ENCODE data around the gene B4GALT5. TPM values are rescaled to one million over a fixed set of nuclear protein-coding genes. Genes with fewer than 3 reads are reported as not detected.
"Not testable (repeated sequence)": the region's sequence is repeated elsewhere in the genome, so short reads cannot be mapped to it uniquely, and the experiment has no call there.

Gene B4GALT5
- total RNA-seq, 3 donors from 2014 or later: 52.4 to 65.1 (median 60.2) TPM

DNA sequence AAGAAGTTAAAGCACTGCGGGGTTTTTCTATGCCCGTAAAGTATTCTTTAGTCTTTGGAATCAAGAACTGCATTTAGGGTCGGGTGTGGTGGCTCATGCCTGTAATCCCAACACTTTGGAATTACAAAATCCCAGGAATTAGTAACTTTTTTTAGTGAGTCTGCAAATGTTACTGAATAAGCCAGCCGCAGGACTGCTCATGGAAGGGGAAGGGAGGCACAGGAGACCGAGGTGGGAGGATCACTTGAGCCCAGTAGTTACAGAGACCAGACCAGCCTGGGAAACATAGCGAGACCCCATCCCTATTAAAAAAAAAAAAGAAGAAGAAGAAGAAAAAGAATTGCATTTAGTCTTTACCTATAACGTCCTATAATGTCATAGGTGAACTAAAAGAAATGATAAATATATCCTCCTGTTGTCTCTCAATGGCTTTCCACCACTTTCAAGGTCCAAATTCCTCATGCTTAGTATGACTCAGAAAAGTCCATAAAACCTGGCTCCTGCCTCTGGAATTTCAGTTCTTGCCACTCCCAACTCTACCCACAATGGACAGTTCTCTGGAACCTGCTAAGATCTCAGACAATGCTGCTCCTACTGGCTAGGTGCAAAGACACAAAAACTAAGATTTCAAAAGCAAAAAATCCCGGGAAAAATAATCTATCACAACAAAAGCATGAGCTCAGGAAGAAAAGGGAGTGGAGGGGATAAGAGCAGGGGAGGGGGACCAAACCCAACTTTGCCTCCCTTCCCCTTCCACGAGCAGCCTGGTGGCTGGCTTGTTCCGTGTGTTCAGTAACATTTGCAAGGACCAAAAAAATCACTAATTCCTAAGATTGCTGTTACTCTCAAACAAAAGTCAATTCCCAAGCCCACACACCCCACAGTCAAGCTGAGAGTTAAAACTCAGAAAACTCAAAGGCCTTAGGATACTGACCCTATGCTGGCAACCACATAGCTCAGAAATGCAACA, 39.0 kb downstream of the B4GALT5 start:
- TF ChIP-seq, protein P1, sequence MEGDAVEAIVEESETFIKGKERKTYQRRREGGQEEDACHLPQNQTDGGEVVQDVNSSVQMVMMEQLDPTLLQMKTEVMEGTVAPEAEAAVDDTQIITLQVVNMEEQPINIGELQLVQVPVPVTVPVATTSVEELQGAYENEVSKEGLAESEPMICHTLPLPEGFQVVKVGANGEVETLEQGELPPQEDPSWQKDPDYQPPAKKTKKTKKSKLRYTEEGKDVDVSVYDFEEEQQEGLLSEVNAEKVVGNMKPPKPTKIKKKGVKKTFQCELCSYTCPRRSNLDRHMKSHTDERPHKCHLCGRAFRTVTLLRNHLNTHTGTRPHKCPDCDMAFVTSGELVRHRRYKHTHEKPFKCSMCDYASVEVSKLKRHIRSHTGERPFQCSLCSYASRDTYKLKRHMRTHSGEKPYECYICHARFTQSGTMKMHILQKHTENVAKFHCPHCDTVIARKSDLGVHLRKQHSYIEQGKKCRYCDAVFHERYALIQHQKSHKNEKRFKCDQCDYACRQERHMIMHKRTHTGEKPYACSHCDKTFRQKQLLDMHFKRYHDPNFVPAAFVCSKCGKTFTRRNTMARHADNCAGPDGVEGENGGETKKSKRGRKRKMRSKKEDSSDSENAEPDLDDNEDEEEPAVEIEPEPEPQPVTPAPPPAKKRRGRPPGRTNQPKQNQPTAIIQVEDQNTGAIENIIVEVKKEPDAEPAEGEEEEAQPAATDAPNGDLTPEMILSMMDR (IDR thresholded peaks at IDR 0.05): no peak
- Histone ChIP-seq H3K4me1 (ENCODE audit: low read depth) (peaks cover 64% of the 10 kb centered on the region), H3K9me3 (no peaks in the 10 kb centered on the region), H3K4me3 (no peak overlapping the region), H3K36me3 (ENCODE audit: low read depth) (no peaks in the 10 kb centered on the region)
- intact Hi-C loops (cut with DNase I, micrococcal nuclease): no loop called here
- ATAC-seq: peak; percentile 82
- DNase-seq: peak in 1 of 3 donors; percentile 62

DNA sequence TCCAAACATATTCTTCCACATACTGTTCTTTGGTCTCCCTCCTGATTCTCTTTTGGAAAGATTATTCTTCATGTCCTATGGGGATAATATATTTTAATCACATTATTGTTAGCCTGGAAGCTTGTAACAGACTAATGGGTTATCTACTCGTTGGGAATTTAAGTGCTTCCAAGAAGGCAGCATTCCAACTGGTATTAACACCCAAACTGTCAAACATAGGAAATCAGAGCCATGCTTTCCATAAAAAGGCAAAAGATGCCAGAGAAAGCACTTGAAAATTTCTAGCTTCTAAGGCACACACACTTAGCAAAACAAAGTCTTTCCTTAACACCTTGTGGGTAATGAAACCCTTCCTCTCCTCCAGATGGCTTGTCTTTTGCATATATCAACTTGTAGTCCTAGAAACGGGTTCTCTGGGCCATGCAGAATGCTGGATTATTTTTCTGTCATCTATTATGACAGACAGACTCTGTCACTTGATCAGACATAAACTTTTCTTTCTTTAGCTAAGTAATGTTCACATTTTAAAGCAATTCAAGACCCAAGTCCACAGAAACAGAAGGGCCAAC, 41.5 kb downstream of the B4GALT5 start:
- DNase-seq: no peak
- peaks cover 42% of the 10 kb centered on the region for H3K4me1 ChIP-seq (ENCODE audit: low read depth)
- no peaks in the 10 kb centered on the region for H3K9me3 ChIP-seq
- TF ChIP-seq, protein P1 (IDR thresholded peaks at IDR 0.05): no peak
- intact Hi-C loops (cut with DNase I, micrococcal nuclease): no loop called here
- no peak overlapping the region for H3K4me3 ChIP-seq
- no peak for ATAC-seq
- H3K36me3 ChIP-seq (ENCODE audit: low read depth): no peaks in the 10 kb centered on the region

DNA sequence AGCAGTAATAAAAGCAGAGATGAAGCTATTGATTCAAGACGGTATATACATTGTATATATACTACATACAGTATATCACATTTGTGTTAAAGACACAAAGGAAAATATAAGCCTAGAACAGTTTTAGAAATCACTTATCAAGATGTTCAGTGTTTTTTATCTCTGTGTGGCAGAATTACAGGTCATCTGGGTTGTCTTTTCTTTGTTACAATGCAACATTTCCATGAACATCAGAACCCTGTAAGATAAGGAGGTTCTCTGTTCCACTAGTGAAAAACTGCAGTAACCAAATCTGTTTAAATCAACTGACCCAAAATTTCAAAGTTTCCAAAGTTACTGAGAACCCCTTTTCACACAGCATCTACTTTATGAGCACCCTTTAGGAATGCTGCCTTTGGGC, 42.2 kb downstream of the B4GALT5 start:
- peaks cover 35% of the 10 kb centered on the region for H3K4me1 ChIP-seq (ENCODE audit: low read depth)
- ATAC-seq (no peak), DNase-seq (no peak)
- H3K36me3 ChIP-seq (ENCODE audit: low read depth): no peaks in the 10 kb centered on the region
- no peak overlapping the region for H3K4me3 ChIP-seq
- intact Hi-C loops (cut with DNase I, micrococcal nuclease): no loop called here
- TF ChIP-seq, protein P1 (IDR thresholded peaks at IDR 0.05): no peak
- H3K9me3 ChIP-seq: no peaks in the 10 kb centered on the region

DNA sequence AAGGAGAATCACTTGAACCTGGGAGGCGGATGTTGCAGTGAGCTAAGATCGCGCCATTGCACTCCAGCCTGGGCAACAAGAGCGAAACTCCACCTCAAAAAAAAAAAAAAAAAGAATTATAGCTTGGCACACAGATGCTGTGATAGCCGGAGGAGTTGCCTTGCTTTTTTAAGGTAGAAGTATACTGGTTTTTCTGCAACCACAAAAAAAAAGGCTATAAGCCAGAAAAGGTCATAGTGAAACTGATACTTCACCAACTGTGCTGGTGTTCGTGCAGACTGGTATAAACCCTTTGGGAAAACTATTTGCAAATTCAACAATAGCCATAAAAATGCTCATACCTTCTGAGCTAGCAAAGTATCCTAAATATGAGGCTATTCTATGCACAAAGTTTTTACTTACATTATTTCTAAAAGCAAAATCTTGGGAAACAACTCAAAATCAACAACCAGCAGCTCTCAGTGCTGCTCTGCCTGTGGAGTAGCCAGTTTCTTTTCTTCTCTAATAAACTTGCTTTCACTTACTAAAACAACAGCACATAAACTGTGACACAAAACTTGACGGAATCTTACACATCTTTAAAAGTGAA, 44.0 kb downstream of the B4GALT5 start:
- TF ChIP-seq, protein P1 (IDR thresholded peaks at IDR 0.05): no peak
- intact Hi-C loops (cut with DNase I, micrococcal nuclease): no loop called here
- Histone ChIP-seq H3K36me3 (ENCODE audit: low read depth) (no peaks in the 10 kb centered on the region), H3K4me1 (ENCODE audit: low read depth) (peaks cover 19% of the 10 kb centered on the region), H3K9me3 (no peaks in the 10 kb centered on the region), H3K4me3 (no peak overlapping the region)
- ATAC-seq: peak; percentile 49
- DNase-seq: no peak

DNA sequence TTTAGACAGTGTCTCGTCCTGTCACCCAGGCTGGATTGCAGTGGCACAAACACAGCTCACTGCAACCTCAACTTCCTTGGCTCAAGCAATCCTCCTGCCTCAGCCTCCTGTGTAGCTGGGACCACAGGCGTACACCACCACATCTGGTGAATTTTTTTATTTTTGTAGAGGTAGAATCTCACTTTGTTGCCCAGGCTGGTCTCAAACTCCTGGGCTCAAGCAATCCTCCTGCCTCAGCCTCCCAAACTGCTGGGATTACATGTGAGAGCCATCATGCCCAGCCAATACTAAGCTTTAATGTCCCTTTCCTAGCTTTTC, 44.8 kb downstream of the B4GALT5 start:
- intact Hi-C loops (cut with DNase I, micrococcal nuclease); H3K9me3 ChIP-seq; H3K4me3 ChIP-seq; DNase-seq; H3K36me3 ChIP-seq (ENCODE audit: low read depth); ATAC-seq: not testable (repeated sequence)
- H3K4me1 ChIP-seq (ENCODE audit: low read depth): peaks cover 19% of the 10 kb centered on the region

Measured in mucosa of descending colon (tissue), 3 donors.